ENCODE measurements around the gene NAP1L1.

NAP1L1 gene, protein sequence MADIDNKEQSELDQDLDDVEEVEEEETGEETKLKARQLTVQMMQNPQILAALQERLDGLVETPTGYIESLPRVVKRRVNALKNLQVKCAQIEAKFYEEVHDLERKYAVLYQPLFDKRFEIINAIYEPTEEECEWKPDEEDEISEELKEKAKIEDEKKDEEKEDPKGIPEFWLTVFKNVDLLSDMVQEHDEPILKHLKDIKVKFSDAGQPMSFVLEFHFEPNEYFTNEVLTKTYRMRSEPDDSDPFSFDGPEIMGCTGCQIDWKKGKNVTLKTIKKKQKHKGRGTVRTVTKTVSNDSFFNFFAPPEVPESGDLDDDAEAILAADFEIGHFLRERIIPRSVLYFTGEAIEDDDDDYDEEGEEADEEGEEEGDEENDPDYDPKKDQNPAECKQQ

DNA sequence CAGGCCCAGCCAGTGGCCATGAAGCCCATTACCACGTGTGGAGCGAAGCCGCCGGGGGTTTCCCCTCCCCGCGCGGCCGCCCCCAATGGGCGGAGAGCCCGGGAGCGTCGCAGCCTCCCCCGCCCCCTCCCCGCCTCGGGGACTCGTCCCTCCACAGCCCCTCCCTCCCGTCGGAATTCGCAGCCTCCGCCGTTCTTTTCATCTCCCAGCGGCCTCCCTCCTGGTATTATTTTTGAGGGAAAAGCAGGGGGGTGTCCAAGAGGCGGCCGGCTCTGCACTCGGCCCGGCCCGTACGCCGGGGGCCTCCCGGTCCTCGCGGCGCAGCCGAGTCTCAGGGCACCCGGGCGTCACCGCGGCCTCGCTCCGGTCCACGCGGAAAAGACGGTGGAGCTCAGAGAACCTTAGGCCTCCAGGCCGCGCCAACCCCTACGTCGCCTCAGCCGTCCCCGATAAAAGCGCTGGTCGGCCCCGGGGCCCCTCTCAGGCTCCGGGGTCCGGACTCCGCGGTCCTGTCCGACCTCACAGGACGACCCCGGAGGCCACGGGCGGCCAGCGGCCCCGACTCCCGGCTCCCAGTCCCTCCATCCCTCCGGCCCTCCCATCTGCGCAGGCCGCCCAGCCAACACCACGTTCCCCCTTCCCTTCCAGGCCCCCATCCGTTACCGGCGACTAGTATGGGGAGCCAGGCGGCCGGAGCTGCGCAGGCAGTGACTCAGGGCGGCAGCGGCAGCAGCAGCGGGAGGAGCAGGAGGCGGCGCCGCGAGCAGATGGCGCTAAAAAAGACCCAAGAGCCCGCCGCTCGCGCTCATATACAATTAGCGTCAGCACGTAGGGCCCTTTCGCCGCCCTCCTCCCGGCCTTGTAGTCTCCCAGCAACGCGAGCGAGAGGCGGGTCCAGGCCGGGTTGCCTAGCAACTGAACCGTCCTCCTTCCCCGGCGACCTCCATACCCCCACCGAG, at the start of gene NAP1L1:
Gene NAP1L1 (minus strand): TSS at position 782 of the 959 bp plus-strand sequence. CDS start 10,466 bp downstream, outside the sequence.
- Histone ChIP-seq H3K4me3 (peak within 1 kb of the TSS; percentile 93), H3K36me3 (replicated peaks) (peaks cover 7% of the 10 kb centered on the region), H3K4me1 (peaks cover 18% of the 10 kb centered on the region), H3K9me3 (peaks cover under 1% of the 10 kb centered on the region; the same call in 1 of the 2 replicates), H3K27me3 (ENCODE audit: low read depth) (no peaks in the 10 kb centered on the region)
- DNase-seq (ENCODE audit: low spot score in 2 of 2), result peak; percentile 94 to 98
- in situ Hi-C loops (cut with MboI; ENCODE audit: low sequenced_read_pairs), result no loop called here

DNA sequence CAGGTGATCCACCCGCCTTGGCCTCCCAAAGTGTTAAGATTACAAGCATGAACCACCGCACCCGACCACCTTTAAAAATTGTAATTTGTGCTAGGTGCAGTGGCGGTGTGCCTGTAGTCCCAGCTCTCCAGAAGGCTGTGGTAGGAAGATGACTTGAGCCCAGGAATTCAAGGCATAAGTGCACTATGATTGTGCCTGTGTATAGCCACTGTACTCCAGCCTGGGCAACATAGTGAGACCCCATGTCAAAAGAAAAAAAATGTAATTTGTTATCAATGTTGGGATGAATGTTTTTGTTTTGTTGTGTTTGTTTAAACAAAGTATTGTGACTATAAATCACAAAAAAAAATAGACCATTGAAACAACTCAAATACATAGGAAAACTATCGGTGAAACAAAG, 43.1 kb upstream of the NAP1L1 start:
- in situ Hi-C loops (cut with MboI; ENCODE audit: low sequenced_read_pairs), result no loop called here
- Histone ChIP-seq H3K36me3 (replicated peaks) (no peaks in the 10 kb centered on the region), H3K9me3 (no peaks in the 10 kb centered on the region), H3K27me3 (ENCODE audit: low read depth) (no peaks in the 10 kb centered on the region), H3K4me1 (no peaks in the 10 kb centered on the region), H3K4me3 (no peak overlapping the region)
- DNase-seq (ENCODE audit: low spot score in 2 of 2), result no peak

DNA sequence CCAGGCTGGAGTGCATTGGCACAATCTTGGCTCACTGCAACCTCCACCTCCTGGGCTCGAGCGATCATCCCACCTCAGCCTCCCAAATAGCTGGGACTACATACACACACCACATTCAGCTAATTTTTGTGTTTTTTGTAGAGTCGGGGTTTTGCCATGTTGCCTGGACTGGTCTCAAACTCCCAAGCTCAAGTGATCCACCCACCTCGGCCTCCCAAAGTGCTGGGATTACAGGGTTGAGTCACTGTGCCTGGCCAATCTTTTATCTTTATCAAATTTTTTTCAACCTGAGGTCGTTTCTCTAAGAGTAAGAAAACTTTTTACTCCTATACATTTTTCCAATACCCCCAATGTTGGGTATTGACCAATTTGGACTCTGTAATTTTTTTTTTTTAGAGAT, 40.0 kb upstream of the NAP1L1 start:
- Histone ChIP-seq H3K27me3 (ENCODE audit: low read depth) (no peaks in the 10 kb centered on the region), H3K9me3 (no peaks in the 10 kb centered on the region), H3K4me1 (no peaks in the 10 kb centered on the region), H3K4me3 (no peak overlapping the region), H3K36me3 (replicated peaks) (no peaks in the 10 kb centered on the region)
- DNase-seq (ENCODE audit: low spot score in 2 of 2), result no peak
- in situ Hi-C loops (cut with MboI; ENCODE audit: low sequenced_read_pairs), result no loop called here

DNA sequence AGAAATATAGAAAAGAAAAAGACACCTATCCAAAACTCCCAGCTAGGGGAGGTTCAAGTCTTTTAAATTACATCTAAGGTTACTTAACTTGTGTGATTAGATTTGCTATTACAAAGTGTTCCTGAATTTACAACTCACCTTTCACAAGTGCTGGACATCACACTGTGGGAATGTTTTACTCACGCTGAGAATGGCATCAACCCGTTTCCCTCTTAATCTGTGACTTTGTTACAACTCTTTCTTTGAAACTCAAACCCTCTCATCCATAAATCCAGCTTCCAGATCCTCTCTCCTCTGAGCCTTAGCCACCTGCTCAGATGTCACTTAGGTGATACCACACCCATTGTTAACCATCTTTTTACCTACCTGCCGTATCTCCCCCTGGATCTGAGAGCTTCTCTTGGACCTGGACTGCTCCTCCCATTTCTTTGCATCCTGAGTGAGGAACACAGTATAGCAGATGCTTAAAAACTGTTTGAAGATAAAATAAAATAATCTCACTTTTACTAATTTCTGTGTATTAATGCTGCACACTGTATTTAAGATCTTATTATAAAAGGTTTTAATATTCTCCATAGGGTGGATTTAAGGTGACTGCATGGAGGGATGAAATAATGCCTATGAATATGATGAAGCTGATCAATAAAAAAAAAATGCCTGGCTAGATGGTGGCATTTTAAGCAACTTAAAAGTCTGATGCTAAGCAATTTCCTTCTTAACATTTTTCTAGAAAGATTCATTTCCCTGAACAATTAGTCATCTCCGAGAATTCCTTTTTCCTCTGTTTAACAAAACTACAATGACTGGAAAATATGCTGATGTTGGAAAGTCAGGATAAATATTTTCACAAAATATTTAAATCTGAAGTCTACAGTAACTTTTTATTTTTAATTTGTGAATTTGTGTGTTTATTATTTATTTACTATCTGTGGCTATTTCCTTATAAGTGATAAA, 39.1 kb upstream of the NAP1L1 start:
- in situ Hi-C loops (cut with MboI; ENCODE audit: low sequenced_read_pairs), result no loop called here

DNA sequence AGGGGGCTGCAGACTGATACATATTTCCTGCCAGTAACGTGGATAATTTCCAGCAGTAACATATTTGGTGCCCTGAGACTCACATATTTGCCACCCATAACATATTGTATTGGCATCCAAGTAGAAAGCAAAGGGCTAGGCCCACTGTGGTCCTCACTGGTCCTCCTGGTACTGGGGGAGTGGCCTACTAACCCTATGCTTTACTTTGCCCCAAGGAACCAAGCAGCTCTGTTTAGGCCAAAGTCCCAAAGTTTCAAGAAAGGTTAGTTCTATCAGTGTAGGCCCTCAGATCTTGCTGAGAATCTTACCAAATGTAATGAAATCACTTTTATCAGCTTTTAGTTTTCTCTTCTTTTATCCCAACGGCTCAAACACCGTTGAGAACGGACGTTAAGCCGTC, 35.4 kb upstream of the NAP1L1 start:
- in situ Hi-C loops (cut with MboI; ENCODE audit: low sequenced_read_pairs), result no loop called here
- no peaks in the 10 kb centered on the region for H3K9me3 ChIP-seq
- no peaks in the 10 kb centered on the region for H3K27me3 ChIP-seq (ENCODE audit: low read depth)
- no peaks in the 10 kb centered on the region for H3K4me1 ChIP-seq
- H3K36me3 ChIP-seq (replicated peaks), result no peaks in the 10 kb centered on the region
- H3K4me3 ChIP-seq, result no peak overlapping the region
- DNase-seq (ENCODE audit: low spot score in 2 of 2), result no peak

More for the DNA sequence above, 39.1 kb upstream of the NAP1L1 start:
- DNase-seq (ENCODE audit: low spot score in 2 of 2), result no peak
- Histone ChIP-seq H3K4me1 (no peaks in the 10 kb centered on the region), H3K36me3 (replicated peaks) (no peaks in the 10 kb centered on the region), H3K4me3 (no peak overlapping the region), H3K9me3 (no peaks in the 10 kb centered on the region), H3K27me3 (ENCODE audit: low read depth) (no peaks in the 10 kb centered on the region)

DNA sequence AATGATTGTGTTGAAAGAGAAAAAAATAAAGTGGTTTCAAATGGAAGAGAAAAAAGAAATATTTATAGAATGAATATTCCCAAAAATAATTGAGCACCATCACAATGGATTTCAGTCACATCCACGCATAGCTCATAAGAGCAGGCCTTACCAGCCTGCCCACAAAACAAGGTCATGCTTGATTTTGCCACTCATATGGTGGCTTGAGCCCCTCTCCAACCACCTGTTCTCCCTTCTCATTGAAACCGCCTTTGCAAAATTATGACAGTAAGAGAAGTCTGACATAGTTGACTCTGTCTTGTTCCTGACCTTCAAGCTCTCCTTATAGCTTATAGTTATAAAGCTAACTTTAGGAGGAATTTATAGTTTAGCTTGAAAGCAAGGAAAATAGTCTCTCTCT, 33.3 kb upstream of the NAP1L1 start:
- Histone ChIP-seq H3K27me3 (ENCODE audit: low read depth) (no peaks in the 10 kb centered on the region), H3K9me3 (no peaks in the 10 kb centered on the region), H3K36me3 (replicated peaks) (no peaks in the 10 kb centered on the region), H3K4me3 (no peak overlapping the region), H3K4me1 (no peaks in the 10 kb centered on the region)
- no peak for DNase-seq (ENCODE audit: low spot score in 2 of 2)
- in situ Hi-C loops (cut with MboI; ENCODE audit: low sequenced_read_pairs), result no loop called here

DNA sequence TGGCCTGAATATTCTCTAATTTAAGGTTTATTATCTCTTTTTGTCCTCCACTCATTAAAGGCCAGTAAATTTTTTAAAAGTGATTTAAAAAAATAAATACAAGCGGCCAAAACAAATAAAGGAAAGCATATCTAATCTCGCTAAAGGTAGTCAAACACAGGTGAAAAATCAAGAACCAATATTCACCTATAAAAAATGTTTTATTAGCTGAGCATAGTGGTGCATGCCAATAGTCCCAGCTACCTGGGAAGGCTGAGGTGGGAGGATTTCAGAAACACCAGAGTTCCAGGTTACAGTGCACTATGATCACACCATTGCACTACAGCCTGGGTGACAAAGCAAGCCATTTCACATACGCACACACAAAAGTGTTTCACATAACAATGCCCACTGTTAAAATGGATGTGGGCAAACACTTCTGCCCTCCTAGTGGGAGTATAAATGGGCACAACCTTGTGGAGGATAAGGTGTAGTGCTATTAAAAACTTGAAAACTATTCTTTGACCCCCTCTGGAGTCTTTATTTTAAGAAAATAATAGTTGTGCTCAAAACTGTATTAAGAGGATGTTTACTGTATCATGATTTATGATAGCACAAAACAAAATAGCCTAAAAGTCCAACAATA, 32.7 kb upstream of the NAP1L1 start:
- Histone ChIP-seq H3K4me1 (no peaks in the 10 kb centered on the region), H3K4me3 (no peak overlapping the region), H3K27me3 (ENCODE audit: low read depth) (no peaks in the 10 kb centered on the region), H3K9me3 (no peaks in the 10 kb centered on the region), H3K36me3 (replicated peaks) (no peaks in the 10 kb centered on the region)
- no peak for DNase-seq (ENCODE audit: low spot score in 2 of 2)
- in situ Hi-C loops (cut with MboI; ENCODE audit: low sequenced_read_pairs), result no loop called here

DNA sequence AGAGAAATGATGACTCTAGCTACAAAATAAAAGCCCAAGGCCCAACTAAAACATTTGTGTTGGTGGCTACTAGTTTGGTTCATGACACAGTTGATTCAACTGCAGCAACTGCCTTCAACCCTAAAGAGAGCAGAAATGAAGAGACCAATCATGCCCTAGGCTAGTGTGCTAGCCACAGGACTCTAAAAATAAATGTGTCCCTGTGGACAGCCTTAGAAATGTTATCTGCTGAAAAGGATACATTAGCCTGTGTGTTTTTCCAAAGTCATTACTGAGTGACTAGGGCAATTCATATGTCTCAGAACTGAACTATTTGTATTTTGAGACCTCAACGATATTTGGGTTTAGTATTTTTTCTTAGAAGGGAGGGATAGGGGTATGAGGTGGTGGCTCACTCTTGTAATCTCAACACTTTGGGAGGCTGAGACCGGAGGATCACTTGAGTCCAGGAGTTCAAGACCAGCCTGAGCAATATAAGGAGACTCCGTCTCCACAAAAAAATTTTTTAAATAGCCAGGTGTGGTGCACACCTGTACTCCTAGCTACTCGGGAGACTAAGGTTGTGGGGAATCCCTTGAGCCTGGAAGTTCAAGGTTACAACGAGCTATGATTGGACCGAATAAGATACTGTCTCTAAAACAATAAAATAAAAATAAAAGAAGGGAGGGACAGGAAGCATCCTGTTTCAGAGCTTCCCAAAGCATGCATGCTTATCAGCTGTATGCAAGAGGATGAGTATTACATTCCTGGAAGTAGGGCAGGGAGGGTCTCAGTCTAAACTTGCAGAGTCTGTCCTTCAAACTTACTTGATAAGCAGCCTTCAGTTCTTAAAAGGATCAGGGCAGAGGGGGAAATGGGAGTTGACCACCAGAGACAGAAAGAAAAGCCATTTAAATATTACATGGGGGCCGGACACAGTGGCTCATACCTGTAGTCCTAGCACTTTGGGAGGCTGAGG, 29.6 kb upstream of the NAP1L1 start:
- Histone ChIP-seq H3K4me1 (no peaks in the 10 kb centered on the region), H3K27me3 (ENCODE audit: low read depth) (no peaks in the 10 kb centered on the region), H3K4me3 (no peak overlapping the region), H3K36me3 (replicated peaks) (no peaks in the 10 kb centered on the region), H3K9me3 (no peaks in the 10 kb centered on the region)
- DNase-seq (ENCODE audit: low spot score in 2 of 2), result no peak
- in situ Hi-C loops (cut with MboI; ENCODE audit: low sequenced_read_pairs), result no loop called here

DNA sequence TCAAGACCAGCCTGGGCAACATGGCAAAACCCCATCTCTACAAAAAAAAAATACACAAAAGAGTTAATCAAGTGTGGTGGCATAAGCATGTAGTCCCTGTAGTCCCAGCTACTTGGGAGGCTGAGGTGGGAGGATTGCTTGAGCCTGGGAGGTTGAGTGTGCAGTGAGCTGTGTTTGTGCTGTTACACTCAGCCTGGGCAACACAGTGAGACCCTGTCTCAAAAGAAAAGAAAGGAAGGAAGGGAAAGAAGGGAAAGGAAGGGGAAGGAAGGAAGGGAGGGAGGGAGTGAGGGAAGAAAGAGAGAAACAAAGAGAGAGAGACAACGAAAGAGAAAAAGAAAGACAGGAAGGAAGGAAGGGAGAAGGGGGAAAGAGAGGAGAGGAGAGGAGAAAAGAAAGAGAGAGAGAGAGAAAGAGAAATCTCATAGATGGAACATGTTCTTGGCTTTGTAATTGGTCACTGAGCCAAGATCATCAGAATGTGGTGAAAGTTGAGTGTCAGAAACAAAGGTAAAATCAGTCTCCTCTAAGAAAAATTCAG, 26.8 kb upstream of the NAP1L1 start:
- H3K4me3 ChIP-seq, result no peak overlapping the region
- no peak for DNase-seq (ENCODE audit: low spot score in 2 of 2)
- peaks cover 2% of the 10 kb centered on the region; the same call in 1 of the 2 replicates for H3K27me3 ChIP-seq (ENCODE audit: low read depth)
- no peaks in the 10 kb centered on the region for H3K9me3 ChIP-seq
- in situ Hi-C loops (cut with MboI; ENCODE audit: low sequenced_read_pairs), result no loop called here
- H3K36me3 ChIP-seq (replicated peaks), result no peaks in the 10 kb centered on the region
- no peaks in the 10 kb centered on the region for H3K4me1 ChIP-seq

DNA sequence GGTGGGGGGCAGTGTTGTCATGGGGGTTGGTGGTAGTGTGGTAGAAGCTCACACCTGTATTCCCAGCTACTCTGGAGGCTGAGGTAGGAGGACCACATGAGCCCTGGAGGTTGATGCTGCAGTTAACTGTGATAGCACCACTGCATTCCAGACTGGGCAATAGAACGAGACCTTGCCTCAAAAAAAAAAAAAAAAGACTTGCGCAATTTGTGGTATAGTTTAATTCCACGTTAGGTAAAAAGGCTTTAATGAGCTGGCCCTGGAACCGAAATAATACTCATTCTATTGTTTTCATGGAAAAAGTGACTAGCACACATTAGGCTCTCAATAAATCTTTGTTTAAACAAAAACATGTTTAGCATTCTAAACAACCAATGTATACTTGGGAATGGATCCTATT, 25.4 kb upstream of the NAP1L1 start:
- in situ Hi-C loops (cut with MboI; ENCODE audit: low sequenced_read_pairs), result no loop called here
- H3K36me3 ChIP-seq (replicated peaks), result no peaks in the 10 kb centered on the region
- H3K4me1 ChIP-seq, result no peaks in the 10 kb centered on the region
- no peaks in the 10 kb centered on the region for H3K9me3 ChIP-seq
- no peak overlapping the region for H3K4me3 ChIP-seq
- DNase-seq (ENCODE audit: low spot score in 2 of 2), result no peak
- peaks cover 2% of the 10 kb centered on the region; the same call in 1 of the 2 replicates for H3K27me3 ChIP-seq (ENCODE audit: low read depth)

DNA sequence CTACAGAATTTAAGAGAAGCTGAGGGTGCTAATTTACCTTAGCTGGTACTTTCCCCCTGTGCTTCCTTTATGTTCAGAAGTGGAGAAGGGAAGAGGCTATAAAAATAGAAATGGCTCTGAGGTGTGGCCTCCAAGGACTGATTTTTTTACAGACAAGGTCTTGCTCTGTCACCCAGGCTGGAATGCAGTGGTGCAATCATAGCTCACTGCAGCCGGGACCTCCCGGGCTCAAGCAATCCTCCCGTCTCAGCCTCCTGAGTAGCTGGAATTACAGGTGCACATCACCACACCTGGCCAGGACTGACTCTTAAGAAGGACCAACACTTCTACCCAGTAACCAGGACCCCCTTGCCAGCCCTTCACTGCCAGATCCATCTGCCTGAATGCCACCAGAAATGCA, 23.9 kb upstream of the NAP1L1 start:
- no peaks in the 10 kb centered on the region for H3K9me3 ChIP-seq
- H3K27me3 ChIP-seq (ENCODE audit: low read depth), result peaks cover 2% of the 10 kb centered on the region; the same call in 1 of the 2 replicates
- no peak overlapping the region for H3K4me3 ChIP-seq
- DNase-seq (ENCODE audit: low spot score in 2 of 2), result no peak
- in situ Hi-C loops (cut with MboI; ENCODE audit: low sequenced_read_pairs), result no loop called here
- no peaks in the 10 kb centered on the region for H3K36me3 ChIP-seq (replicated peaks)
- no peaks in the 10 kb centered on the region for H3K4me1 ChIP-seq

DNA sequence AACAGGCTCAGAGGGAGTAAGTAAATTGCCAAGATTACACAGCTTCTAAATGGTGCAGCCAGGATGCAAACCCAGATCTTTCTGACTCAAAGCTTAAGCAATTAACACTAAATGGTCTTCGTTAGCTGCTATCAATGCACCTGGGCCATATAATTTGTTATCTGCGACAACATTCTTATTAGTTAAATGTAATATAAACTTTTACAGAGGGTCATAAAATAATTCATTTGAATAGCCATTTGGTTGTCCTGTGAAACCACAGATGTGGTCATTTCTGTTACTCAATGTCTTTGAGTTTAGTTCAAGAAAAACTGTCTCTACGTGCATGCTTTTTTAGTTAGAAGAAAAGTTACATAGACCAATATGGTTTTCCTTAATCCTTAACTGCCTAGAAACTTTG, 22.1 kb upstream of the NAP1L1 start:
- Histone ChIP-seq H3K36me3 (replicated peaks) (no peaks in the 10 kb centered on the region), H3K9me3 (no peaks in the 10 kb centered on the region), H3K4me1 (no peaks in the 10 kb centered on the region), H3K27me3 (ENCODE audit: low read depth) (peaks cover 2% of the 10 kb centered on the region; the same call in 1 of the 2 replicates), H3K4me3 (no peak overlapping the region)
- no peak for DNase-seq (ENCODE audit: low spot score in 2 of 2)
- in situ Hi-C loops (cut with MboI; ENCODE audit: low sequenced_read_pairs), result no loop called here
